Measurements from ENCODE around the gene DGUOK. TPM values are rescaled to one million over a fixed set of nuclear protein-coding genes. Genes with fewer than 3 reads are reported as not detected.

DGUOK gene
- total and polyA plus RNA-seq, 10 of the 15 experiments (the other 5 are each of a cell fraction or from before 2014, with no cell fraction given) = 64.4 to 234 (median 91.4) TPM

- DNase-seq (ENCODE audit: low read depth, low spot score) (no peak), ATAC-seq (no peak), FAIRE-seq (no peak)
- in situ Hi-C loops (cut with MboI) = no loop called here
- no peaks in the 10 kb centered on the region for H3K36me3 ChIP-seq (ENCODE audit: control insufficient read depth in 2 of 2, insufficient read depth in 2 of 2, low read length in 1 of 2)
- no peaks in the 10 kb centered on the region for H4K20me1 ChIP-seq (ENCODE audit: control insufficient read depth, insufficient read depth)
- CTCF ChIA-PET = interaction anchor here (0.8 to 5.4 kb wide), 13 partner anchors 10 to 233 kb away, joined by 3 to 78 read pairs (median 5); partner anchors contain the start of gene STAMBP
- POLR2A ChIA-PET = interaction anchor here (0.7 to 1.0 kb wide), 3 partner anchors 77 to 680 kb away, joined by 3 read pairs; no protein-coding TSS in a partner anchor
- RAD21 ChIA-PET (ENCODE audit: unreplicated experiment) = interaction anchor here (0.8 to 2.2 kb wide), 6 partner anchors 12 to 213 kb away, joined by 3 to 6 read pairs (median 3); no protein-coding TSS in a partner anchor
- intact Hi-C loops (cut with micrococcal nuclease; ENCODE audit: unreplicated experiment) = no loop called here
- H3K4me1 ChIP-seq (ENCODE audit: control insufficient read depth, insufficient read depth, low read length) = no peaks in the 10 kb centered on the region
- no peak overlapping the region for H3K4me3 ChIP-seq
- H3K27me3 ChIP-seq (replicated peaks in 1 of 2; ENCODE audit: control insufficient read depth in 2 of 2, insufficient read depth in 2 of 2, low read length in 1 of 2) = no peaks in the 10 kb centered on the region
- no peak overlapping the region for H3K27ac ChIP-seq (ENCODE audit: control insufficient read depth, insufficient read depth)
- WGBS (ENCODE audit: insufficient coverage, insufficient replicate concordance, low lambda C conversion rate, missing lambda C conversion rate) = 59% methylated on average over 8 of the region's 8 CpGs
- no peaks in the 10 kb centered on the region for H3K9me3 ChIP-seq (replicated peaks; ENCODE audit: control insufficient read depth, insufficient read depth, low read length)
- no peak overlapping the region for H3K9ac ChIP-seq (ENCODE audit: control insufficient read depth, insufficient read depth, low read length)
- no peaks in the 10 kb centered on the region for H3K79me2 ChIP-seq (ENCODE audit: control insufficient read depth, insufficient read depth, low read length)
- SMC1A ChIA-PET (ENCODE audit: uncharacterized antibody, unreplicated experiment) = interaction anchor here (0.7 to 5.0 kb wide), 7 partner anchors 27 to 238 kb away, joined by 3 to 45 read pairs (median 4); no protein-coding TSS in a partner anchor
- no peak for TF ChIP-seq SMAD1 (IDR thresholded peaks at IDR 0.05; ENCODE audit: low read depth, partially characterized antibody)
- TF ChIP-seq CREM (IDR thresholded peaks at IDR 0.05; ENCODE audit: low read depth) = no peak
- TF ChIP-seq ZNF384 (IDR thresholded peaks at IDR 0.05; ENCODE audit: borderline replicate concordance, low read depth, low read length) = no peak
- TF ChIP-seq DPF2 (IDR thresholded peaks at IDR 0.05) = no peak
- TF ChIP-seq IRF4 (IDR thresholded peaks at IDR 0.05; ENCODE audit: low read depth, low read length) = no peak
- no peak for TF ChIP-seq STAT3 (IDR thresholded peaks at IDR 0.05; ENCODE audit: low read depth, low read length)
- no peak for TF ChIP-seq LARP7 (IDR thresholded peaks at IDR 0.05)
- TF ChIP-seq MEF2B (IDR thresholded peaks at IDR 0.05; ENCODE audit: partially characterized antibody, poor library complexity, severe bottlenecking) = no peak
- no peak for TF ChIP-seq WRNIP1 (IDR thresholded peaks at IDR 0.05; ENCODE audit: borderline replicate concordance, low read depth, low read length)
- no peak for TF ChIP-seq PML (IDR thresholded peaks at IDR 0.05; ENCODE audit: low read length)
- no peak for TF ChIP-seq RBBP5 (conservative IDR thresholded peaks at IDR 0.05)
- TF ChIP-seq ASH2L (IDR thresholded peaks at IDR 0.05; ENCODE audit: borderline replicate concordance, low read depth) = no peak
- TF ChIP-seq YY1 (IDR thresholded peaks at IDR 0.05; ENCODE audit: low read depth, low read length) = no peak
- no peak for TF ChIP-seq RAD21 (IDR thresholded peaks at IDR 0.05; ENCODE audit: insufficient read depth, low read depth, low read length)
- no peak for TF ChIP-seq RAD51 (IDR thresholded peaks at IDR 0.05)
- no peak for TF ChIP-seq SUPT20H (IDR thresholded peaks at IDR 0.05; ENCODE audit: borderline replicate concordance, control insufficient read depth, low read depth, low read length)
- TF ChIP-seq FOS (IDR thresholded peaks at IDR 0.05; ENCODE audit: borderline replicate concordance, extremely low read depth, insufficient read length) = no peak
- TF ChIP-seq ZNF687 (IDR thresholded peaks at IDR 0.05) = no peak
- no peak for TF ChIP-seq MLLT1 (IDR thresholded peaks at IDR 0.05)
- TF ChIP-seq HDAC2 (IDR thresholded peaks at IDR 0.05) = no peak
- H3K4me2 ChIP-seq (ENCODE audit: control insufficient read depth, insufficient read depth) = no peak overlapping the region
- BruUV-seq (replicated peaks) = no TSS peak
- H2AFZ ChIP-seq (ENCODE audit: control insufficient read depth, low read depth, low read length) = no peak overlapping the region
Measured at GRCh38 chr2:73911548-73912208, 15.0 kb upstream of the DGUOK start.

Measured in GM12878 (cell line).